ENCODE results near the gene ANGPTL2.

ANGPTL2 gene

GRCh38 chr9:127087411-127087810, 35.0 kb downstream of the ANGPTL2 start:
- no peak overlapping the region for H3K4me2 ChIP-seq (ENCODE audit: low read length)
- no peaks in the 10 kb centered on the region for H3K79me2 ChIP-seq (ENCODE audit: low read length)
- H3K9me3 ChIP-seq (ENCODE audit: insufficient read depth, low read length): no peaks in the 10 kb centered on the region
- H2AFZ ChIP-seq (ENCODE audit: low read depth, low read length): no peak overlapping the region
- no peak overlapping the region for H3K27ac ChIP-seq (ENCODE audit: low read length)
- H3K27me3 ChIP-seq (ENCODE audit: low read depth, low read length): no peaks in the 10 kb centered on the region
- H3K4me3 ChIP-seq (ENCODE audit: low read length): no peak overlapping the region
- no peak for TF ChIP-seq EZH2phosphoT487 (IDR thresholded peaks at IDR 0.05; ENCODE audit: low read depth)
- TF ChIP-seq CTCF (IDR thresholded peaks at IDR 0.05; ENCODE audit: low read depth, low read length): no peak
- H3K9ac ChIP-seq (ENCODE audit: low read length): no peak overlapping the region
- no peaks in the 10 kb centered on the region for H4K20me1 ChIP-seq (ENCODE audit: insufficient read depth, low read length)
- H3K36me3 ChIP-seq (replicated peaks; ENCODE audit: low read depth, low read length): no peaks in the 10 kb centered on the region
- no peaks in the 10 kb centered on the region for H3K4me1 ChIP-seq (ENCODE audit: low read length)

- H2AFZ ChIP-seq (ENCODE audit: low read depth, low read length): no peak overlapping the region
- no peak overlapping the region for H3K4me2 ChIP-seq (ENCODE audit: low read length)
- H3K27ac ChIP-seq (ENCODE audit: low read length): no peak overlapping the region
- H3K27me3 ChIP-seq (ENCODE audit: low read depth, low read length): no peaks in the 10 kb centered on the region
- no peaks in the 10 kb centered on the region for H3K9me3 ChIP-seq (ENCODE audit: insufficient read depth, low read length)
- no peaks in the 10 kb centered on the region for H3K79me2 ChIP-seq (ENCODE audit: low read length)
- H4K20me1 ChIP-seq (ENCODE audit: insufficient read depth, low read length): no peaks in the 10 kb centered on the region
- H3K4me1 ChIP-seq (ENCODE audit: low read length): no peaks in the 10 kb centered on the region
- no peaks in the 10 kb centered on the region for H3K36me3 ChIP-seq (replicated peaks; ENCODE audit: low read depth, low read length)
- H3K4me3 ChIP-seq (ENCODE audit: low read length): no peak overlapping the region
- no peak overlapping the region for H3K9ac ChIP-seq (ENCODE audit: low read length)
- TF ChIP-seq EZH2phosphoT487 (IDR thresholded peaks at IDR 0.05; ENCODE audit: low read depth): no peak
- no peak for TF ChIP-seq CTCF (IDR thresholded peaks at IDR 0.05; ENCODE audit: low read depth, low read length)
Measured at GRCh38 chr9:127086771-127087170, 35.7 kb downstream of the ANGPTL2 start.

- H3K4me2 ChIP-seq (ENCODE audit: low read length): no peak overlapping the region
- H3K36me3 ChIP-seq (replicated peaks; ENCODE audit: low read depth, low read length): no peaks in the 10 kb centered on the region
- no peaks in the 10 kb centered on the region for H3K4me1 ChIP-seq (ENCODE audit: low read length)
- H3K27me3 ChIP-seq (ENCODE audit: low read depth, low read length): no peaks in the 10 kb centered on the region
- H3K79me2 ChIP-seq (ENCODE audit: low read length): no peaks in the 10 kb centered on the region
- TF ChIP-seq EZH2phosphoT487 (IDR thresholded peaks at IDR 0.05; ENCODE audit: low read depth) (no peak), CTCF (IDR thresholded peaks at IDR 0.05; ENCODE audit: low read depth, low read length) (no peak)
- H3K9me3 ChIP-seq (ENCODE audit: insufficient read depth, low read length): no peaks in the 10 kb centered on the region
- no peak overlapping the region for H3K9ac ChIP-seq (ENCODE audit: low read length)
- no peak overlapping the region for H3K4me3 ChIP-seq (ENCODE audit: low read length)
- H3K27ac ChIP-seq (ENCODE audit: low read length): no peak overlapping the region
- no peak overlapping the region for H2AFZ ChIP-seq (ENCODE audit: low read depth, low read length)
- H4K20me1 ChIP-seq (ENCODE audit: insufficient read depth, low read length): no peaks in the 10 kb centered on the region
Measured at GRCh38 chr9:127085186-127085585, 37.2 kb downstream of the ANGPTL2 start.

- Histone ChIP-seq H3K9me3 (ENCODE audit: insufficient read depth, low read length) (no peaks in the 10 kb centered on the region), H4K20me1 (ENCODE audit: insufficient read depth, low read length) (no peaks in the 10 kb centered on the region), H3K4me1 (ENCODE audit: low read length) (no peaks in the 10 kb centered on the region), H3K4me2 (ENCODE audit: low read length) (no peak overlapping the region), H3K27ac (ENCODE audit: low read length) (no peak overlapping the region), H3K27me3 (ENCODE audit: low read depth, low read length) (no peaks in the 10 kb centered on the region), H3K36me3 (replicated peaks; ENCODE audit: low read depth, low read length) (no peaks in the 10 kb centered on the region), H3K9ac (ENCODE audit: low read length) (no peak overlapping the region), H3K4me3 (ENCODE audit: low read length) (no peak overlapping the region), H2AFZ (ENCODE audit: low read depth, low read length) (no peak overlapping the region), H3K79me2 (ENCODE audit: low read length) (no peaks in the 10 kb centered on the region)
- TF ChIP-seq CTCF (IDR thresholded peaks at IDR 0.05; ENCODE audit: low read depth, low read length): no peak
- TF ChIP-seq EZH2phosphoT487 (IDR thresholded peaks at IDR 0.05; ENCODE audit: low read depth): no peak
Measured at GRCh38 chr9:127084076-127085039, 38.1 kb downstream of the ANGPTL2 start.
